ENCODE data around the gene TMEM41A. TPM values are rescaled to one million over a fixed set of nuclear protein-coding genes. Genes with fewer than 3 reads are reported as not detected.

TMEM41A gene
- total RNA-seq, 1 experiment from 2014 or later: 14.4 TPM

- no peaks in the 10 kb centered on the region; the same call in 1 of the 2 replicates for H3K4me1 Mint-ChIP-seq
- ChIA-PET CTCF (interaction anchor here (0.7 to 1.7 kb wide), 3 partner anchors 12 to 36 kb away, joined by 3 to 8 read pairs (median 3); partner anchors contain the start of gene LIPH), POLR2A (no interaction called here)
- no peak overlapping the region for H3K27ac Mint-ChIP-seq
- DNase-seq (ENCODE audit: low spot score): no peak
- H3K36me3 Mint-ChIP-seq: no peaks in the 10 kb centered on the region
- H3K9me3 Mint-ChIP-seq: no peaks in the 10 kb centered on the region
- H3K27me3 Mint-ChIP-seq (ENCODE audit: low read depth): no peaks in the 10 kb centered on the region
- TF ChIP-seq E2F1 (CRISPR knock-in tag; IDR thresholded peaks at IDR 0.05) (no peak), NR1H2 (CRISPR knock-in tag; IDR thresholded peaks at IDR 0.05) (no peak), IRF1 (CRISPR knock-in tag; IDR thresholded peaks at IDR 0.05) (no peak), MAX (CRISPR knock-in tag; IDR thresholded peaks at IDR 0.05) (no peak), ATF2 (CRISPR knock-in tag; IDR thresholded peaks at IDR 0.05; ENCODE audit: borderline replicate concordance, low read depth) (no peak), SP1 (CRISPR knock-in tag; conservative IDR thresholded peaks at IDR 0.05) (no peak)
- no peak for ATAC-seq
- H3K4me3 Mint-ChIP-seq: no peak overlapping the region
Measured at GRCh38 chr3:185539934-185540333, 41.1 kb upstream of the TMEM41A start.

- ATAC-seq: no peak
- no peaks in the 10 kb centered on the region for H3K9me3 Mint-ChIP-seq
- TF ChIP-seq RELA (CRISPR knock-in tag; IDR thresholded peaks at IDR 0.05; ENCODE audit: borderline replicate concordance) (no peak), MLX (CRISPR knock-in tag; IDR thresholded peaks at IDR 0.05) (no peak), SP1 (CRISPR knock-in tag; conservative IDR thresholded peaks at IDR 0.05) (no peak), HMGA2 (CRISPR knock-in tag; IDR thresholded peaks at IDR 0.05) (no peak), ZNF121 (CRISPR knock-in tag; IDR thresholded peaks at IDR 0.05) (no peak), NFE2L1 (CRISPR knock-in tag; IDR thresholded peaks at IDR 0.05) (no peak), NFATC4 (CRISPR knock-in tag; IDR thresholded peaks at IDR 0.05) (no peak)
- no peak overlapping the region for H3K4me3 Mint-ChIP-seq
- no peak overlapping the region; the same call in 1 of the 2 replicates for H3K27ac Mint-ChIP-seq
- H3K36me3 Mint-ChIP-seq: no peaks in the 10 kb centered on the region
- no peak for DNase-seq (ENCODE audit: low spot score)
- no peaks in the 10 kb centered on the region for H3K27me3 Mint-ChIP-seq (ENCODE audit: low read depth)
- ChIA-PET CTCF (interaction anchor here (0.5 kb wide), 1 partner anchor 79 kb away, joined by 3 read pairs; no protein-coding TSS in a partner anchor), POLR2A (interaction anchor here (0.6 kb wide), 1 partner anchor 705 kb away, joined by 3 read pairs; no protein-coding TSS in a partner anchor)
- no peaks in the 10 kb centered on the region; the same call in 1 of the 2 replicates for H3K4me1 Mint-ChIP-seq
Measured at GRCh38 chr3:185537369-185537970, 38.6 kb upstream of the TMEM41A start.

- H3K4me3 Mint-ChIP-seq: no peak overlapping the region
- CTCF ChIA-PET: interaction anchor here (1.0 to 1.1 kb wide), 2 partner anchors 25 to 41 kb away, joined by 5 read pairs; no protein-coding TSS in a partner anchor
- H3K36me3 Mint-ChIP-seq: no peaks in the 10 kb centered on the region
- DNase-seq (ENCODE audit: low spot score) (no peak), ATAC-seq (no peak)
- TF ChIP-seq SOX15 (CRISPR knock-in tag; IDR thresholded peaks at IDR 0.05) (no peak), MLX (CRISPR knock-in tag; IDR thresholded peaks at IDR 0.05) (no peak), ZNF121 (CRISPR knock-in tag; IDR thresholded peaks at IDR 0.05) (no peak), E2F5 (CRISPR knock-in tag; IDR thresholded peaks at IDR 0.05) (no peak), USF1 (CRISPR knock-in tag; IDR thresholded peaks at IDR 0.05) (no peak), ZBTB21 (CRISPR knock-in tag; IDR thresholded peaks at IDR 0.05; ENCODE audit: borderline replicate concordance) (no peak), ZNF138 (CRISPR knock-in tag; conservative IDR thresholded peaks at IDR 0.05) (no peak), CREM (CRISPR knock-in tag; IDR thresholded peaks at IDR 0.05) (no peak), FOXK1 (CRISPR knock-in tag; IDR thresholded peaks at IDR 0.05) (no peak), ZNF232 (CRISPR knock-in tag; IDR thresholded peaks at IDR 0.05) (no peak)
- H3K27me3 Mint-ChIP-seq (ENCODE audit: low read depth): no peaks in the 10 kb centered on the region
- no peak overlapping the region for H3K27ac Mint-ChIP-seq
- H3K9me3 Mint-ChIP-seq: no peaks in the 10 kb centered on the region
- H3K4me1 Mint-ChIP-seq: no peaks in the 10 kb centered on the region; the same call in 1 of the 2 replicates
- POLR2A ChIA-PET: no interaction called here
Measured at GRCh38 chr3:185534511-185534910, 35.7 kb upstream of the TMEM41A start.
